ENCODE data around the gene TJP2. TPM values are rescaled to one million over a fixed set of nuclear protein-coding genes. Genes with fewer than 3 reads are reported as not detected.

The TJP2 gene
- total RNA-seq, 4 donors from 2014 or later, result 96.3 to 240 (median 117) TPM

GRCh38 chr9:69172895-69173294 is 1.2 kb upstream of the TJP2 start:
- WGBS, result 58% methylated on average over 6 of the region's 6 CpGs
- TF ChIP-seq EP300 (IDR thresholded peaks at IDR 0.05) (no peak), POLR2A (IDR thresholded peaks at IDR 0.05) (no peak), POLR2AphosphoS5 (IDR thresholded peaks at IDR 0.05) (no peak)
- TF ChIP-seq, protein P1, sequence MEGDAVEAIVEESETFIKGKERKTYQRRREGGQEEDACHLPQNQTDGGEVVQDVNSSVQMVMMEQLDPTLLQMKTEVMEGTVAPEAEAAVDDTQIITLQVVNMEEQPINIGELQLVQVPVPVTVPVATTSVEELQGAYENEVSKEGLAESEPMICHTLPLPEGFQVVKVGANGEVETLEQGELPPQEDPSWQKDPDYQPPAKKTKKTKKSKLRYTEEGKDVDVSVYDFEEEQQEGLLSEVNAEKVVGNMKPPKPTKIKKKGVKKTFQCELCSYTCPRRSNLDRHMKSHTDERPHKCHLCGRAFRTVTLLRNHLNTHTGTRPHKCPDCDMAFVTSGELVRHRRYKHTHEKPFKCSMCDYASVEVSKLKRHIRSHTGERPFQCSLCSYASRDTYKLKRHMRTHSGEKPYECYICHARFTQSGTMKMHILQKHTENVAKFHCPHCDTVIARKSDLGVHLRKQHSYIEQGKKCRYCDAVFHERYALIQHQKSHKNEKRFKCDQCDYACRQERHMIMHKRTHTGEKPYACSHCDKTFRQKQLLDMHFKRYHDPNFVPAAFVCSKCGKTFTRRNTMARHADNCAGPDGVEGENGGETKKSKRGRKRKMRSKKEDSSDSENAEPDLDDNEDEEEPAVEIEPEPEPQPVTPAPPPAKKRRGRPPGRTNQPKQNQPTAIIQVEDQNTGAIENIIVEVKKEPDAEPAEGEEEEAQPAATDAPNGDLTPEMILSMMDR (IDR thresholded peaks at IDR 0.05), result no peak
- no peak overlapping the region for H3K27ac ChIP-seq
- no peak for DNase-seq (ENCODE audit: low spot score in 2 of 2)
- no peaks in the 10 kb centered on the region for H3K27me3 ChIP-seq
- H3K4me3 ChIP-seq, result no peak overlapping the region
- peaks cover 63% of the 10 kb centered on the region for H3K4me1 ChIP-seq
- H3K9me3 ChIP-seq, result no peaks in the 10 kb centered on the region
- no peaks in the 10 kb centered on the region for H3K36me3 ChIP-seq

DNA sequence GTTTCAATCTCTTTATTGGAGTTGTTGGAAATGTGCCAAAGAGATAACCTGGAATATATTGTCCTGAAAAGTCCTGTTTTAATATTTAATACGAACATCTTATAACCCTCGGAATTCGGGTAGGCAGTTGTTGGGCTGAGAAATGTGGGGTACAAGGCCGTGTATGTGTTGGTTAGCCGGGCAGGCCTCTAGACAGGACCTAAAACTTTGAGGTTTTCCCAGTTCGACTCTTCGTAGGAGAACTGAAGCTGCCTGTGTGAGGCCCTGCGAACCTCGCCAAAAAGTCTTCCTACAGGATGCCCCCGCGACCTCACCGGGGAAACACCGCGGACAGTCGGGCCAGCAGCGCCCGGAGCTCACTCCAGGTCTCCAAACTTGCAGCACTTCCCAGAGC is 583 bp upstream of the TJP2 start:
- DNase-seq (ENCODE audit: low spot score in 2 of 2), result no peak
- peaks cover 69% of the 10 kb centered on the region for H3K4me1 ChIP-seq
- no peaks in the 10 kb centered on the region for H3K36me3 ChIP-seq
- TF ChIP-seq, protein P1 (IDR thresholded peaks at IDR 0.05), result no peak
- 7% methylated on average over 17 of the region's 17 CpGs for WGBS
- H3K4me3 ChIP-seq, result peak overlapping the region; percentile 62
- peak overlapping the region; percentile 83 for H3K27ac ChIP-seq
- H3K27me3 ChIP-seq, result no peaks in the 10 kb centered on the region
- no peaks in the 10 kb centered on the region for H3K9me3 ChIP-seq

GRCh38 chr9:69174616-69175463 is 763 bp downstream of the TJP2 start:
- H3K9me3 ChIP-seq, result no peaks in the 10 kb centered on the region
- H3K4me1 ChIP-seq, result peaks cover 74% of the 10 kb centered on the region
- peak overlapping the region; percentile 83 for H3K27ac ChIP-seq
- H3K4me3 ChIP-seq, result peak overlapping the region; percentile 62
- WGBS, result 8% methylated on average over 21 of the region's 21 CpGs
- TF ChIP-seq, protein P1 (IDR thresholded peaks at IDR 0.05), result no peak
- TF ChIP-seq POLR2AphosphoS5 (IDR thresholded peaks at IDR 0.05), result peak in 1 of 3 donors; percentile 39
- no peaks in the 10 kb centered on the region for H3K36me3 ChIP-seq
- H3K27me3 ChIP-seq, result no peaks in the 10 kb centered on the region
- peak in 1 of 2 donors; percentile 66 for DNase-seq (ENCODE audit: low spot score in 2 of 2)

- no peak for DNase-seq (ENCODE audit: low spot score in 2 of 2)
- H3K36me3 ChIP-seq, result no peaks in the 10 kb centered on the region
- H3K4me3 ChIP-seq, result peak overlapping the region; percentile 62
- H3K27ac ChIP-seq, result peak overlapping the region; percentile 83
- no peaks in the 10 kb centered on the region for H3K27me3 ChIP-seq
- 46% methylated on average over 8 of the region's 8 CpGs for WGBS
- peaks cover 76% of the 10 kb centered on the region for H3K4me1 ChIP-seq
- TF ChIP-seq POLR2AphosphoS5 (IDR thresholded peaks at IDR 0.05) (no peak), EP300 (IDR thresholded peaks at IDR 0.05) (no peak), POLR2A (IDR thresholded peaks at IDR 0.05) (no peak)
- TF ChIP-seq, protein P1 (IDR thresholded peaks at IDR 0.05), result no peak
- no peaks in the 10 kb centered on the region for H3K9me3 ChIP-seq
These were observed 1.4 kb downstream of the TJP2 start for GRCh38 chr9:69175486-69175885.

- DNase-seq (ENCODE audit: low spot score in 2 of 2), result no peak
- H3K9me3 ChIP-seq, result no peaks in the 10 kb centered on the region
- peak overlapping the region; percentile 15 for H3K27ac ChIP-seq
These were observed 2.5 kb downstream of the TJP2 start for GRCh38 chr9:69176471-69177171.

More at GRCh38 chr9:69176471-69177171, 2.5 kb downstream of the TJP2 start:
- no peaks in the 10 kb centered on the region for H3K36me3 ChIP-seq
- H3K4me3 ChIP-seq, result no peak overlapping the region
- TF ChIP-seq POLR2AphosphoS5 (IDR thresholded peaks at IDR 0.05), result no peak
- TF ChIP-seq, protein P1 (IDR thresholded peaks at IDR 0.05), result no peak
- no peak for TF ChIP-seq EP300 (IDR thresholded peaks at IDR 0.05)
- TF ChIP-seq POLR2A (IDR thresholded peaks at IDR 0.05), result no peak
- no peaks in the 10 kb centered on the region for H3K27me3 ChIP-seq
- peaks cover 74% of the 10 kb centered on the region for H3K4me1 ChIP-seq
- 62% methylated on average over 9 of the region's 9 CpGs for WGBS

All from suprapubic skin (tissue), 4 donors.